Common myeloid progenitor, CD34-positive (primary cell): ENCODE data around the gene EIF1B.
A peak's percentile ranks its signal among the peaks of the same experiment; 100 is the strongest.

Experiments
- CTCF ChIA-PET: fragments of 350-600 bp; sonication (Branson Sonifier 250); formaldehyde crosslinking; loops from one replicate; lab custom pipeline; 2021; ENCODE audit warnings: antibody characterized with exemption; lab: Charles Lee
- POLR2A ChIA-PET: fragments of 350-600 bp; sonication (Branson Sonifier 250); formaldehyde crosslinking; loops from one replicate; lab custom pipeline; 2021; ENCODE audit warnings: antibody characterized with exemption; lab: Charles Lee
- DNase-seq, 3 donors: peaks; one replicate each; pipeline versions ENCODE4 v3.0.0 to v3.0.0-alpha.2; 2013
- H3K27ac ChIP-seq, 2 experiments: 1 replicate in 1 of 2; 2 replicates in 1 of 2; pipeline ENCODE4 v1.7.0; 2013; ENCODE audit warnings: inconsistent platforms in 2 of 2, low read length in 2 of 2, mild to moderate bottlenecking in 2 of 2, low read depth in 1 of 2, moderate library complexity in 1 of 2; ENCODE audit not compliant: severe bottlenecking in 2 of 2, insufficient read depth in 1 of 2, poor library complexity in 1 of 2
- H3K27me3 ChIP-seq, 5 experiments: replicated peaks in 2 of 5; 1 replicate in 3 of 5; 2 replicates in 2 of 5; pipeline versions ENCODE4 v1.6.1 to v1.7.0; 2013; ENCODE audit warnings: low read length in 4 of 5, mild to moderate bottlenecking in 2 of 5, moderate library complexity in 2 of 5, inconsistent platforms in 1 of 5; ENCODE audit not compliant: insufficient read depth in 5 of 5, control insufficient read depth in 4 of 5
- H3K36me3 ChIP-seq, 4 experiments: 1 replicate in 2 of 4; 2 replicates in 2 of 4; pipeline versions ENCODE4 v1.6.1 to v1.7.0; 2013; ENCODE audit warnings: low read length in 3 of 4, control low read depth in 1 of 4, mild to moderate bottlenecking in 1 of 4; ENCODE audit not compliant: control insufficient read depth in 4 of 4, insufficient read depth in 4 of 4
- H3K4me1 ChIP-seq, 4 experiments: 1 replicate in 3 of 4; 2 replicates in 1 of 4; pipeline versions ENCODE4 v1.6.1 to v1.7.1; 2013; ENCODE audit warnings: low read length in 3 of 4, mild to moderate bottlenecking in 3 of 4, control low read depth in 1 of 4, inconsistent platforms in 1 of 4, moderate library complexity in 1 of 4; ENCODE audit not compliant: control insufficient read depth in 4 of 4, insufficient read depth in 4 of 4; ENCODE audit errors: control extremely low read depth in 1 of 4
- H3K4me3 ChIP-seq, 7 experiments: 1 replicate in 4 of 7; 2 replicates in 3 of 7; pipeline versions ENCODE4 v1.5.1 to v1.7.0; 2013; ENCODE audit warnings: mild to moderate bottlenecking in 7 of 7, low read length in 6 of 7, moderate library complexity in 6 of 7, inconsistent platforms in 2 of 7, low read depth in 2 of 7, control low read depth in 1 of 7; ENCODE audit not compliant: insufficient read depth in 4 of 7, control insufficient read depth in 1 of 7; ENCODE audit errors: extremely low read depth in 1 of 7
- H3K9me3 ChIP-seq, 5 experiments: 1 replicate in 4 of 5; 2 replicates in 1 of 5; pipeline versions ENCODE4 v1.6.1 to v1.7.1; 2013; ENCODE audit warnings: low read length in 4 of 5, mild to moderate bottlenecking in 2 of 5, inconsistent platforms in 1 of 5, low read depth in 1 of 5, moderate library complexity in 1 of 5; ENCODE audit not compliant: control insufficient read depth in 4 of 5, insufficient read depth in 2 of 5; ENCODE audit errors: control extremely low read depth in 1 of 5
- WGBS: methylation state at CpG from one replicate; pipeline ENCODE4 v1.1.5; 2013; ENCODE audit not compliant: insufficient coverage; 5-methylcytosine and 5-hydroxymethylcytosine counted together

The EIF1B gene

GRCh38 chr3:40337136-40338108 lies 27.9 kb downstream of the EIF1B start:
- no peaks in the 10 kb centered on the region for H3K27me3 ChIP-seq
- H3K9me3 ChIP-seq: no peaks in the 10 kb centered on the region
- no peak overlapping the region for H3K4me3 ChIP-seq
- H3K36me3 ChIP-seq: no peaks in the 10 kb centered on the region
- no peaks in the 10 kb centered on the region for H3K4me1 ChIP-seq
- no peak for DNase-seq
- ChIA-PET POLR2A (no interaction called here), CTCF (interaction anchor here (0.9 to 1.0 kb wide), 2 partner anchors 9 to 11 kb away, joined by 3 read pairs; no protein-coding TSS in a partner anchor)
- no peak overlapping the region for H3K27ac ChIP-seq
- WGBS: 92% methylated on average over 4 of the region's 9 CpGs

- DNase-seq: no peak
- Histone ChIP-seq H3K4me3 (no peak overlapping the region), H3K36me3 (no peaks in the 10 kb centered on the region), H3K9me3 (no peaks in the 10 kb centered on the region), H3K4me1 (no peaks in the 10 kb centered on the region), H3K27ac (no peak overlapping the region), H3K27me3 (no peaks in the 10 kb centered on the region)
- CTCF ChIA-PET: interaction anchor here (1.3 kb wide), 1 partner anchor 11 kb away, joined by 6 read pairs; no protein-coding TSS in a partner anchor
- POLR2A ChIA-PET: no interaction called here
- WGBS: 100% methylated on average over 1 of the region's 1 CpG
These were observed 30.4 kb downstream of the EIF1B start for GRCh38 chr3:40339871-40340270.

- Histone ChIP-seq H3K4me3 (no peak overlapping the region), H3K4me1 (no peaks in the 10 kb centered on the region), H3K9me3 (no peaks in the 10 kb centered on the region), H3K27ac (no peak overlapping the region), H3K36me3 (no peaks in the 10 kb centered on the region), H3K27me3 (no peaks in the 10 kb centered on the region)
- POLR2A ChIA-PET: no interaction called here
- 91% methylated on average over 1 of the region's 1 CpG for WGBS
- CTCF ChIA-PET: interaction anchor here (1.2 to 1.3 kb wide), 3 partner anchors 12 to 14 kb away, joined by 3 to 6 read pairs (median 4); no protein-coding TSS in a partner anchor
- DNase-seq: no peak
These were observed 31.1 kb downstream of the EIF1B start for GRCh38 chr3:40340541-40341170.

DNA sequence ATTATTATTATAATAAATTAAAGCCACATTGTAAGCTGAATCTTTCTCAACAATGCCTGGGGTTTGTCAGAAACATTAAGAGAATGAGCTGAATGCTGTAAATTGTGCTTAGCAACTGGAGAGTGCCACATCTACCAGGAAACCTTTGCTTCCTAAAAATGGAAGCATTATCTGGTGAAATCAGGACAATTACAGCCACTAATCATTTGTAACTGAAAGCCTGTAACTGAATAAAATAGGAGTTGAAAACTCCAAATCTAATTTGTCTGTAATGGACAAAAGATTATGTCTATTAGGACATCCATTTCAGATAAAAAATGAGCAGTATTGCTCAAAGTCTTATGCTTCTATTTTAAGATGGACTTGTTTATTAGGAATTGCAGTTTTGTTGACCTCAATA lies 32.2 kb downstream of the EIF1B start:
- Histone ChIP-seq H3K27ac (no peak overlapping the region), H3K9me3 (no peaks in the 10 kb centered on the region), H3K36me3 (no peaks in the 10 kb centered on the region), H3K4me3 (no peak overlapping the region), H3K27me3 (no peaks in the 10 kb centered on the region), H3K4me1 (no peaks in the 10 kb centered on the region)
- ChIA-PET POLR2A (no interaction called here), CTCF (interaction anchor here (1.2 kb wide), 1 partner anchor 13 kb away, joined by 3 read pairs; no protein-coding TSS in a partner anchor)
- no peak for DNase-seq

- Histone ChIP-seq H3K9me3 (peaks cover 1 to 12% (median 3%) of the 10 kb centered on the region in 5 experiments), H3K36me3 (no peaks in the 10 kb centered on the region), H3K27ac (no peak overlapping the region), H3K27me3 (no peaks in the 10 kb centered on the region), H3K4me3 (no peak overlapping the region), H3K4me1 (no peaks in the 10 kb centered on the region)
- ChIA-PET POLR2A (no interaction called here), CTCF (no interaction called here)
- DNase-seq: peak in 1 of 3 donors; percentile 18
These were observed 41.0 kb downstream of the EIF1B start for GRCh38 chr3:40350529-40350928.

GRCh38 chr3:40355410-40355809 lies 45.9 kb downstream of the EIF1B start:
- 100% methylated on average over 2 of the region's 2 CpGs for WGBS
- POLR2A ChIA-PET: no interaction called here

GRCh38 chr3:40358454-40358853 lies 48.9 kb downstream of the EIF1B start:
- Histone ChIP-seq H3K4me3 (no peak overlapping the region), H3K27ac (no peak overlapping the region), H3K4me1 (no peaks in the 10 kb centered on the region), H3K9me3 (peaks cover 0 to 4% (median 1%) of the 10 kb centered on the region in 5 experiments), H3K27me3 (no peaks in the 10 kb centered on the region), H3K36me3 (no peaks in the 10 kb centered on the region)
- POLR2A ChIA-PET: no interaction called here
- CTCF ChIA-PET: no interaction called here
- DNase-seq: no peak
- WGBS: no CpG with 5 or more reads among the region's 1 CpG

More at GRCh38 chr3:40355410-40355809, 45.9 kb downstream of the EIF1B start:
- H3K27ac ChIP-seq: no peak overlapping the region
- no peak for DNase-seq
- CTCF ChIA-PET: no interaction called here
- peaks cover 0 to 12% (median 3%) of the 10 kb centered on the region in 5 experiments for H3K9me3 ChIP-seq
- no peaks in the 10 kb centered on the region for H3K27me3 ChIP-seq
- no peaks in the 10 kb centered on the region for H3K36me3 ChIP-seq
- H3K4me1 ChIP-seq: no peaks in the 10 kb centered on the region
- H3K4me3 ChIP-seq: no peak overlapping the region
